Measurements from ENCODE around the gene CNOT6L. TPM values are rescaled to one million over a fixed set of nuclear protein-coding genes. Genes with fewer than 3 reads are reported as not detected.

The CNOT6L gene
- total and polyA plus RNA-seq, 2 of the 13 experiments (the other 11 are each of a cell fraction or from before 2014, with no cell fraction given) = 7.9 to 13.5 TPM

- TF ChIP-seq ZFP91 (CRISPR knock-in tag; IDR thresholded peaks at IDR 0.05; ENCODE audit: borderline replicate concordance) = peak; percentile 71
- TF ChIP-seq RNF2 (conservative IDR thresholded peaks at IDR 0.05; ENCODE audit: low read depth) = no peak
- TF ChIP-seq SUZ12 (IDR thresholded peaks at IDR 0.05; ENCODE audit: low read depth, low read length) = no peak
- no peak for TF ChIP-seq ISL2 (CRISPR knock-in tag; IDR thresholded peaks at IDR 0.05)
- TF ChIP-seq TAF15 (IDR thresholded peaks at IDR 0.05; ENCODE audit: low read depth, low read length, poor library complexity, severe bottlenecking) = no peak
- TF ChIP-seq SMC3 (IDR thresholded peaks at IDR 0.05; ENCODE audit: low read length) = no peak
- no peak for TF ChIP-seq ZNF577 (CRISPR knock-in tag; IDR thresholded peaks at IDR 0.05; ENCODE audit: borderline replicate concordance, low read depth)
- TF ChIP-seq ZNF788 (CRISPR knock-in tag; IDR thresholded peaks at IDR 0.05; ENCODE audit: borderline replicate concordance) = no peak
- TF ChIP-seq DNMT3B (CRISPR knock-in tag; conservative IDR thresholded peaks at IDR 0.05) = no peak
- peak; percentile 89 for TF ChIP-seq ZNF263 (CRISPR knock-in tag; IDR thresholded peaks at IDR 0.05)
- TF ChIP-seq HNRNPK (IDR thresholded peaks at IDR 0.05; ENCODE audit: low read depth, low read length, poor library complexity, severe bottlenecking) = no peak
- peak; percentile 63 for TF ChIP-seq FOXP4 (CRISPR knock-in tag; IDR thresholded peaks at IDR 0.05)
- TF ChIP-seq NR2F6 (IDR thresholded peaks at IDR 0.05) = no peak
- no peak for TF ChIP-seq NR2F6 (CRISPR knock-in tag; IDR thresholded peaks at IDR 0.05)
- 0 out of 2 replicates have a peak, but pooled peaks have one; percentile 26 for TF ChIP-seq ZNF317 (CRISPR knock-in tag; IDR thresholded peaks at IDR 0.05)
- TF ChIP-seq RXRB (CRISPR knock-in tag; IDR thresholded peaks at IDR 0.05; ENCODE audit: borderline replicate concordance) = no peak
- no peak for TF ChIP-seq ZNF629 (CRISPR knock-in tag; conservative IDR thresholded peaks at IDR 0.05)
- no peak for TF ChIP-seq NCOA2 (CRISPR knock-in tag; IDR thresholded peaks at IDR 0.05)
- no peak for TF ChIP-seq MYC (CRISPR knock-in tag; IDR thresholded peaks at IDR 0.05; ENCODE audit: borderline replicate concordance)
- TF ChIP-seq ARID5B (CRISPR knock-in tag; IDR thresholded peaks at IDR 0.05) = peak; percentile 28; the same call in 1 of the 2 replicates
- no peak for TF ChIP-seq NFE2 (CRISPR knock-in tag; IDR thresholded peaks at IDR 0.05)
- peak; percentile 59 for TF ChIP-seq FOXA3 (CRISPR knock-in tag; IDR thresholded peaks at IDR 0.05)
- TF ChIP-seq NR2C2 (CRISPR knock-in tag; IDR thresholded peaks at IDR 0.05; ENCODE audit: borderline replicate concordance) = no peak
- TF ChIP-seq ATF7 (IDR thresholded peaks at IDR 0.05) = no peak
- no peak for TF ChIP-seq ATF7 (CRISPR knock-in tag; IDR thresholded peaks at IDR 0.05)
These were observed 36.9 kb downstream of the CNOT6L start (continued) for GRCh38 chr4:77782102-77782835.
